GM19239 (cell line): ENCODE results near the gene HNRNPA0.
"Not testable (repeated sequence)": the region's sequence is repeated elsewhere in the genome, so short reads cannot be mapped to it uniquely, and the experiment has no call there.

Source experiments
- DNase-seq: peaks from one replicate; pipeline ENCODE4 v3.0.0; 2011; ENCODE audit warnings: low spot score; ENCODE audit not compliant: insufficient read length
- FAIRE-seq: peaks from 2 replicates; lab custom pipeline; 2011; peaks lifted over from hg19 to GRCh38; lab: Jason Lieb, UNC

HNRNPA0 gene

GRCh38 chr5:137754188-137754960 is at the start of gene HNRNPA0:
Gene HNRNPA0 (minus strand): TSS chr5:137754363. CDS start chr5:137754066, 297 bp downstream.
- FAIRE-seq (peak; percentile 93), DNase-seq (peak; percentile 72)

GRCh38 chr5:137802282-137803210 is 48.4 kb upstream of the HNRNPA0 start:
- DNase-seq (no peak), FAIRE-seq (no peak)

GRCh38 chr5:137800700-137801411 is 46.7 kb upstream of the HNRNPA0 start:
- FAIRE-seq: no peak
- DNase-seq: no peak

DNA sequence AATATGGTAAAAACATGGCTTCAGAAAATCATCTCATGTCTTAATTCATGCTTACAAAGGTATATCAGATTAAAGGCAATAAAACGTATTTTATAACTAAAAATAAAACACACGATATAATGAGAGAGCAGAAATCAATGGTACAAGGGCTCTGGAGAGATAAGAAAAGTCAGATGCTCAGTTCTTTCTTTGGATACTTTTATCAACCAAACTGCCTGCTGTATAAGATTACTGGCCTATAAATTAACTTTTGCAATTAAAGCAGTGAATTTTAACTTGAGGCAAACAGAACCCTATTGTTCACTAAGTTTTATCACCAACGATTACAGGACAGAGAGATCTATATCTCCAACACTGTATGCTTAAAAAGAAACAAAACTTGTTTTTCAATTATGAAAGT is 42.1 kb upstream of the HNRNPA0 start:
- DNase-seq (no peak), FAIRE-seq (peak; percentile 39)

- DNase-seq (no peak), FAIRE-seq (no peak)
Observed at GRCh38 chr5:137794863-137795262, 40.7 kb upstream of the HNRNPA0 start.

GRCh38 chr5:137792303-137792702 is 38.1 kb upstream of the HNRNPA0 start:
- DNase-seq (no peak), FAIRE-seq (peak; percentile 85)

DNA sequence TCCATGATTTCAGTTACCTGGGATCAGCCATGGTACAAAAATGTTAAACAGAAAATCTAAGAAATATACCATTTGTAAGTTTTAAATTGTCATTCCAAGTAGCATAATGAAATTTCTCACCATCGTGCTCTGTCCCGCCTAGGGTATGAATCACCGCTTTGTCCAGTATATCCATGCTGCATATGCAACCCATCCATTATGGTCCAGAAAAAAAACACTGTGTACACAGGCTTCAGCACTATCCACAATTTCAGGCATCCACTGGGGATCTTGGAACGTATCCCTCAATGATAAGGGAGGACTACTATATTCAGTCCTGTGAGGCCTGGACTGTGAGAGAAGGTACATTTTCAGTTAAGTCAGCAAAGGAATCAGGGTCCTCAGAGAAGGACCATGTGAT is 37.6 kb upstream of the HNRNPA0 start:
- no peak for FAIRE-seq
- DNase-seq: no peak

DNA sequence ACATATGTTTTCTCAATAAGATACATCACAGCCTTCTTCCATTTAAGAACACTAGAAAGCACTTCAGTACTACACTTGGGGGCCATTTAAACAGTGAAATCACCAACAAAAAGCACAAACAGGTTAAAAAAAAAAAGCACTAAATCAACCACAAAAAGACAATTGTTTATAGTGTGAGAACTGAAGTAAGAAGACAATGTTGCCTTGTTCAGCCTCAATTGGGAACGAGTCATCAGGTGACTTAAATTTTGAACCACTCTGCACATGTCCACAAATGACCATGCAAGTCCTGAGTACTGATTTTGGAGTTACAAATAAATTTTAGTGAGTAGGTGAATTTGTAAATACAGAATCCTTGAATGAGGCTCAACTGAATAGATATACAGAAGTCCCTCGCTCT is 37.2 kb upstream of the HNRNPA0 start:
- DNase-seq (no peak), FAIRE-seq (no peak)

DNA sequence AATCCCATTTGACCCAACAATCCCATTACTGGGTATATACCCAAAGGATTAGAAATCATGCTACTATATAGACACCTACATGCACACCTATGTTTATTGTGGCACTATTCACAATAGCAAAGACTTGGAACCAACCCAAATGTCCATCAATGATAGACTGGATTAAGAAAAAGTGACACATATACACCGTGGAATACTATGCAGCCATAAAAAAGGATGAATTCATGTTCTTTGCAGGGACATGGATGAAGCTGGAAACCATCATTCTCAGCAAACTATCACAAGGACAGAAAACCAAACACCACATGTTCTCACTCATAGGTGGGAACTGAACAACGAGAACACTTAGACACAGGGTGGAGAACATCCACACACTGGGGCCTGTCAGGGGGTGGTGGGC is 34.4 kb upstream of the HNRNPA0 start:
- not testable (repeated sequence) for DNase-seq, FAIRE-seq

DNA sequence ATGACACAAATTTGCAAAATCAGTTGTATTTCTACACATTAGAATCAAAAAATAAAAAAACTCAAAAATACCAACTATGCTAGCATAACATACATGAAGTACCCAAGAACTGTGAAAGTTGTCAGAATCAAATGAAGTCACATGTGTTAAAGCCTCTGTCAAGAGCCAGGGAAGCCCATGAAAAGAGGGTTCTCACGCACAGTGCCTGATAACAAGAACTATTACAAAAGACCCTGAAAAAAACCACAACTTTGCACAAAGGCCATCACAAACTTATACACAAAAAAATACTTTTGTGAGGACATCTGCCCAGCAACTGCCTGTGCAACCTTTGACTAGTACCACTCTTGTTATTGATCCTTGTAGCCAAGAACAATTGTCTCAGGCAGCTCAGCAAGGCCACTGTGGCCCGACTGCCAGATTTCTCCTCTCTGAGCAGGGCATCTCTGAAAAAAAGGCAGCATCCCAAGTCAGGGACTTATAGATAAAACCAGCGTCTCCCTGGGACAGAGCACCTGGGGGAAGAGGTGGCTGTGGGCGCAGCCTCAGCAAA is 28.9 kb upstream of the HNRNPA0 start:
- FAIRE-seq (no peak), DNase-seq (no peak)

DNA sequence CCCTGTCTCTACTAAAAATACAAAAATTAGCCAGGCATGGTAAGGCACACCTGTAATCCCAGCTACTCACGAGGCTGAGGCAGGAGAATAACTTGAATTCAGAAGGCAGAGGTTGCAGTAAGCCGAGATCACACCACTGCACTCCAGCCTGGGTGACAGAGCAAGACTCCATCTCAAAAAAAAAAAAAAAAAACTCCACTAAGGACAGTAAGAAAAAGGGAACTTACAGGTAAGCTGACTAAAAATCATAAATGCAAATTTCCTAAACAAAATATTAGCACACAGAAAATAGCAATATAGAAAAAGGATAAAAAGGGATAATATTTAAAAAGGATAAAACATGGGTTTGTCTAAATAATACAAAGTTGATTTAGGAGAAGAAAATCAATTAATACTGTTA is 27.9 kb upstream of the HNRNPA0 start:
- FAIRE-seq (no peak), DNase-seq (no peak)

GRCh38 chr5:137778772-137779564 is 24.8 kb upstream of the HNRNPA0 start:
- peak; percentile 88 for FAIRE-seq
- DNase-seq: peak; percentile 13

- not testable (repeated sequence) for DNase-seq, FAIRE-seq
Observed at GRCh38 chr5:137767937-137768336, 13.8 kb upstream of the HNRNPA0 start.

GRCh38 chr5:137761566-137761965 is 7.4 kb upstream of the HNRNPA0 start:
- DNase-seq (no peak), FAIRE-seq (no peak)

DNA sequence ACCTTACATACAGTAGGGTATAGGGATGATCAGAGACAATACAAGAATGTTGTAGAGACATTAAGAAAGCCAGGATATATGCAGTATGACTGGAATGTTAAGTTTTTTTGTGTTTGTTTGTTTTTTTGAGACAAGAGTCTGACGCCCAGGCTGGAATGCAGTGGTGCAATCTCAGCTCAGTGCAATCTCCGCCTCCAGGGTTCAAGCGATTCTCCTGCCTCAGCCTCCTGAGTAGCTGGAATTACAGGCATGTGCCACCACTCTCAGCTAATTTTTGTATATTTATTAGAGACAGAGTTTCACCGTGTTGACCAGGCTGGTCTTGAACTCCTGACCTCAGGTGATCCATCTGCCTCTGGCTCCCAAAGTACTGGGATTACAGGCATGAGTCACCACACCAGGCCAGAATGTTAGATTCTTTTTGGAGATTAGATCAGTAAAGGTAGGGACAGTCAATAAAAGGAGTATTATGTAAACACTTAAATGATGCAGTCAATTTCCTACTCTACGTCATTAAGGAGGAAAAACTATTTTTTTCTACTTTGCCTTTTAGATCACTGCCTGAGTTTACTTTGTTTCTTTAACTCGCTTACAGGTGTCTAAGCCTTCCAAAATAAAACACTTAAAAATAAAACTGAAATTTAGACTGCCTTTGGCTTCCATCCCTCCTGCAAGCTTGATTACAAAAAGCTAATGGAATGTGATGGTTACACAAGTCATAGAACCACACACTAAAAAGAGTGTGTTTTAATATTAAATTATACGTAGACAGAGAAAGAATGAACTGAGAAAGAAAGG is 6.8 kb upstream of the HNRNPA0 start:
- FAIRE-seq: no peak
- no peak for DNase-seq

GRCh38 chr5:137760294-137760693 is 6.1 kb upstream of the HNRNPA0 start:
- DNase-seq (no peak), FAIRE-seq (no peak)

GRCh38 chr5:137758715-137759306 is 4.6 kb upstream of the HNRNPA0 start:
- DNase-seq (no peak), FAIRE-seq (peak; percentile 95)

GRCh38 chr5:137758121-137758520 is 4.0 kb upstream of the HNRNPA0 start:
- FAIRE-seq (no peak), DNase-seq (no peak)
